NB4 (cell line): ENCODE measurements around the gene OVAAL.
"Not testable (repeated sequence)": the region's sequence is repeated elsewhere in the genome, so short reads cannot be mapped to it uniquely, and the experiment has no call there.

Source experiments
- DNase-seq: peaks from one replicate; pipeline ENCODE4 v3.0.0; 2010; ENCODE audit warnings: low read depth
- H3K4me3 ChIP-seq: one replicate; pipeline ENCODE4 v1.5.1; 2011; ENCODE audit warnings: mild to moderate bottlenecking, low read depth, low read length, moderate library complexity
- CTCF ChIP-seq: IDR thresholded peaks from one replicate; pipeline ENCODE4 v1.5.1; 2012; ENCODE audit warnings: low read depth, low read length
- MAX ChIP-seq: IDR thresholded peaks from 2 replicates; pipeline ENCODE4 v1.6.1; 2011; ENCODE audit warnings: low read depth, low read length
- MYC ChIP-seq: IDR thresholded peaks from 2 replicates; pipeline ENCODE4 v1.6.1; 2011; ENCODE audit warnings: low read depth, low read length
- POLR2A ChIP-seq: IDR thresholded peaks from 2 replicates; pipeline ENCODE4 v1.6.1; 2011; ENCODE audit warnings: mild to moderate bottlenecking; ENCODE audit not compliant: insufficient read length; ENCODE audit errors: extremely low read depth

OVAAL gene

DNA sequence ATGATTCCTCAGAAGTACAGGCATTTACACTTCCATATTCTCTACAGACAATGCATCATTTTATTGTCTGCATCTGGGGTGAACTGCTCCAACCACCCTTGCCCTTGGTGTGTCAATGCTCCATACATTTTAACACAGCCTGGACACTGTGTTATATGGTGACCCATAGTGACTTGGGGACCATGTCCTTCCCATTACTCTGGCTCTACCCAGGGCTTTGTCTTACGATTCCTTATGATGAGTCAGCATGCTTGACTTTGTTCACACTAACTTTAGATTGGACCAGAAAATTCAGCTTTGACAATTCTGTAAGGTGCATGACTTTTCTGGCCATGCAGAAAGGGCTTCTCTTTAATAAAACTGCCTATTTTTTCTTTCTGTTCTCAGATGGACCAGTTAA, 6.8 kb upstream of the OVAAL start:
- H3K4me3 ChIP-seq, result no peak overlapping the region
- DNase-seq, result no peak
- TF ChIP-seq MAX, result no peak
- TF ChIP-seq CTCF, result no peak
- TF ChIP-seq MYC, result no peak
- no peak for TF ChIP-seq POLR2A

DNA sequence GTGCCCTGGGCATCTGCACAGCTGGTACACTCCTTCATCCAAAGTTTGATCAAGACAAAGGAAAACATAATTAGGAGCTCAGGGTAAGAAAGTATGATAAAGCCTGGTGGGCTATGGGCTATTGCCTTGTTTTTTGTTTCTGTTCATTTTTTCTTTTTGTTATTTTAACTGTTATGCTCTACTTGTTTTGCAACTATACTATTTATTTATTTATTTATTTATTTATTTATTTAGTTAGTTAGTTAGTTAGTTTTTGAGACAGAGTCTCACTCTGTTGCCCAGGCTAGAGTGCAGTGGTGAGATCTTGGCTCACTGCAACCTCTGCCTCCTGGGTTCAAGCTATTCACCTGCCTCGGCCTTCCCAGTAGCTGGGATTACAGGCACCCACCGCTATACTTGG, 5.7 kb upstream of the OVAAL start:
- H3K4me3 ChIP-seq, DNase-seq: not testable (repeated sequence)

GRCh38 chr1:180555411-180555810, 3.4 kb upstream of the OVAAL start:
- no peak overlapping the region for H3K4me3 ChIP-seq
- TF ChIP-seq MYC, result no peak
- no peak for TF ChIP-seq MAX
- TF ChIP-seq CTCF, result no peak
- no peak for TF ChIP-seq POLR2A
- DNase-seq, result no peak

DNA sequence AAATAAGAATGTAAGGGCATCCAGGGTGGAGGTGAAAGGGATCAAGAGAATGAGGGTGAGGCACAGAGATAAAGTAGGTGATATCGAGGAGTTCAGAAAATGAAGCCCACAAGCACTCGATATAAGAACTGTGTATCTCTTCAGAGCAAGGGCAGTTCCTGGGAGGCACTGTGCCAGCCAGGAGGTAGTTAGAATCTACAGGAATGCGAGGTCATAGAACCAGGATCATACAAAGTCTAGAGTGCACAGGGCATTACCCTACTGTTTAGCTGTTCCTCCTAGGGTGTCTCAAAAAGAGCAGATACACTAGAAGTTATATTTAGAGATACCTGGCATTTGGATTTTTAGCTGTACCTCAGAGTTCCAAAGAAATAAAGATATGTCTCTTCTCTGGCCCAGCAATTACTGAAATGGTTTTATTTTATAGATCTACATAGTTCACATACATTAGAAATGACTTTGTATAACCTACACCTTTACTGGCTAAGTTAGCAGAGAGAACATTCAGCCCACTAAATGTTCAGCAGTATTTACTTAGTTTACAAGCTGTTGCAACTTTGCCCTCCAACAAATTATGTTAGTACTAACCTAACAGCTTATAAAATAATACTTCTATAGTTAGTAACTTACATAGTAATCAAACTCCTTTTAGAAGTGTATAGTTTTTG, 1.6 kb downstream of the OVAAL start:
- no peak for TF ChIP-seq MAX
- no peak for TF ChIP-seq POLR2A
- no peak for TF ChIP-seq CTCF
- TF ChIP-seq MYC, result no peak

DNA sequence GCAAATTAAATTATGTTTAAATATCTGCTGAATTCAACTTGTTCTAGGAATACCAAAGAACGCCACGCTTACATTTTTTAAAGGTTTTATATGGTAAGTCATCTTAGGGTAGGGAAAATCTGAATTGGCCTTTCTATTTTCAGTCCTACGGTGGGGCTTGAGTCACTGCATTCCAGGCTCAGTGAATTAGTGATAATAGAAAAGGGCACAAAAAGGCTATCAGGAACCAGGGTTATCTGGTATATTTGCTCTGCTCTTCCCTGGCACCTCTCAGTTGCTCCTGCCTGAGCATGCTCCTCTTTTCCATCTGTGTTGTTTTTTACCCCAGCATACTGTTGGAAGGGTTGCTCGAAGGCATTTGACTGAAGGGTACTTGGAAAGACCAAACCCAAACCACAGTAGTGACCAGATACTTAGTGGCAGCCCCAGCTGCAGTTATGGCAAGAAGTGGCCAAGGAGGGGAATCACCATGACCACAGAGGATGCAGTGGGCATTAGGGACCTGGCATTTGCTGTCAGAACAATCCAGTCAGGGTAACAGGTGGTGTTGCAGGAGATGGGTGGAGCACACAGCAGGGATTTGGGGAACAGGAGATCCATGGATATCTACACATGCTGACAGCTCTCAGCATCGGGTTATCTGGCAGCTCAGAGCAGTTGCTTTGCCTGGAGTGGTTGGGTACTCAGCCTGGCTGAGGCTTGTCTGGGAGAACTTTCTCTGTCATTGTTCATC, 2.3 kb downstream of the OVAAL start:
- no peak overlapping the region for H3K4me3 ChIP-seq
- DNase-seq, result no peak
- TF ChIP-seq MYC, result no peak
- TF ChIP-seq CTCF, result no peak
- TF ChIP-seq POLR2A, result no peak
- no peak for TF ChIP-seq MAX

More for the DNA sequence above, 1.6 kb downstream of the OVAAL start:
- DNase-seq, result no peak
- H3K4me3 ChIP-seq, result no peak overlapping the region

DNA sequence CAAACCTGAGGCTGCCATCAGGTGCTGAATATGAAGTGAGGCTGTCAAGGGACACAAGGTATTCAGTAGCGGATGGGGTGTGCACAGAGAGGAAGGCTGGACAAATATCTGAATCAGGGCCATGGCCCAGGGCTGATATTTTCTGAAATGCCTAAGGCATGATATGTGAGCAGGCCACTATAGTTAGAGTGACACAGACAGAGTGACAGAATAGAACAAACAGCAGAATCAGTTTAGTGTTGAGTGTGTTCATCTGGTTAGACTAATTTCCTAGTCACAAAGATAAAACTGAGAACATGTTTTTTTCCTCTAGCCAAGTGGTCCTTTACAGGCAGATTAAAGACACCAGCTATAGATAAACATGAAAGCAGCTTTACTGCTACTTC, 3.9 kb downstream of the OVAAL start:
- no peak overlapping the region for H3K4me3 ChIP-seq
- DNase-seq, result no peak
- TF ChIP-seq POLR2A (no peak), MYC (no peak), CTCF (no peak), MAX (no peak)
